Activated naive CD8-positive, alpha-beta T cell treated with anti-CD3 and anti-CD28 coated beads, Interleukin-2, amount 50 U/mL, for 24 hours (primary cell): ENCODE data around the gene SORCS2.
"Not testable (repeated sequence)": the region's sequence is repeated elsewhere in the genome, so short reads cannot be mapped to it uniquely, and the experiment has no call there.

Source experiments
- ATAC-seq: fragments of 150-1000 bp; cut with Tn5 transposase; one replicate; pipeline ENCODE4 v1.10.0; 2021
- DNase-seq: peaks from one replicate; pipeline ENCODE4 v3.0.0; 2021
- H3K27ac Mint-ChIP-seq: one replicate; pipeline ENCODE4 v1.8.0; 2021; ENCODE audit warnings: mild to moderate bottlenecking, mixed read lengths
- H3K27me3 Mint-ChIP-seq: one replicate; pipeline ENCODE4 v1.8.0; 2021; ENCODE audit warnings: mixed read lengths
- H3K36me3 Mint-ChIP-seq: one replicate; pipeline ENCODE4 v1.8.0; 2021; ENCODE audit warnings: low read depth, mixed read lengths
- H3K4me1 Mint-ChIP-seq: one replicate; pipeline ENCODE4 v1.8.0; 2021; ENCODE audit warnings: mixed read lengths
- H3K4me3 Mint-ChIP-seq: one replicate; pipeline ENCODE4 v1.8.0; 2021; ENCODE audit warnings: mild to moderate bottlenecking, moderate library complexity, mixed read lengths
- H3K9me3 Mint-ChIP-seq: one replicate; pipeline ENCODE4 v1.8.0; 2021; ENCODE audit warnings: mixed read lengths

The SORCS2 gene

DNA sequence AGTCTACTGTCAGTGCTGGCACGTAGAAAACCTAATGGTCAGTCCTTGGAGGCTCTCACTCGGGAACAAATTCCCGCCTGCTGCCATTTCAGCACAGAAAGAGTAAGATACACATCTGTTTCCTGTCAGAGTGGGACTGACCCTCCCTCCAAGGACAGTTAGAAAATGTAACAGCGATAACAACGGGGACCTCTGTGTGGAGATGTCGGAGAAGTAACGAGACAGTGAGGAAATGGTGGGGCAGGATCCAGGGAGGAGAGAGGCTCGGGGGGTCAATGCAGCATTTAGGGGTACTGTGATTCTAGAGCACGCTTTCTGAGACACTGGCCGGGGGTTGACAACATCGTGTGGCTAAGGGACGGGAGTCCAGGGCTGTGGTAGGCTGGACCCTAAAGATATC, 36.0 kb upstream of the SORCS2 start:
- no peak for ATAC-seq
- no peak for DNase-seq
- H3K4me3 Mint-ChIP-seq = no peak overlapping the region

DNA sequence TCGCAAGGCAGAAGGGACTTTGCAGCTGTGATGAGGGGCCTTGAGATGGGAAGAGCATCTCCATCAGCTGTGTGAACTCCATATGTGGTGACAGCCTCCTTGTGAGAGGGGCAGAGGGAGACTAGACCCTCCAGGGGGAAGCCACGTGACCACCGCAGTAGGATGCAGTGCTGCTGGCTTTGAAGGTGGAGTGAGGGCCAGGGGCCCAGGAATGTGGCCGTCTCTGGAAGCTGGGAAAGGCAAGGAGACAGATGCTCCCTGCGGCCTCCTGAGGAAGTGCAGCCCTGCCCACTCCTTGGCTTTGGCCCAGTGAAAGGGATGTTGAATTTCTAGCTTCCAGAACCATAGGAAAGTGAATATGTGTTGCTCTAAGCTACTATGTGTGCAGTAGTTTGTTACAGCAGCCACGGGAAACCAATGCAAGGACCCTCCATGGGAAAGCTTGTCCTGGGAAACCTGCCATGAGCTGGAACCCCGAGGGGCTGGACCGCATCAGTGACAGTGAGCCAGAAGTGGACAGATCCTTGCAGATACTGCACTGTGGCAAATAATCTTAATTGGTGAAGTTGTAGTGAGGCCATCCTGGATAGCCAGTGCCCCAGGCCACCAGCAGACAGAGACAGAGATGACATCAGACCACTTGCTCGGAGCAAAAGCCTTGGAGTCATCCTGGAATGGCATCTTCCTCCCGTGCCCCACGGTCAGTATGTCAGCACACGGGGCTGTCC, 35.4 kb upstream of the SORCS2 start:
- ATAC-seq (no peak), DNase-seq (no peak)
- Mint-ChIP-seq H3K4me3 (no peak overlapping the region), H3K4me1 (no peaks in the 10 kb centered on the region), H3K36me3 (no peaks in the 10 kb centered on the region), H3K27ac (no peak overlapping the region), H3K27me3 (peaks cover 17% of the 10 kb centered on the region), H3K9me3 (no peaks in the 10 kb centered on the region)

More for the DNA sequence above, 36.0 kb upstream of the SORCS2 start:
- Mint-ChIP-seq H3K36me3 (no peaks in the 10 kb centered on the region), H3K4me1 (no peaks in the 10 kb centered on the region), H3K9me3 (no peaks in the 10 kb centered on the region), H3K27me3 (peaks cover 17% of the 10 kb centered on the region), H3K27ac (no peak overlapping the region)

DNA sequence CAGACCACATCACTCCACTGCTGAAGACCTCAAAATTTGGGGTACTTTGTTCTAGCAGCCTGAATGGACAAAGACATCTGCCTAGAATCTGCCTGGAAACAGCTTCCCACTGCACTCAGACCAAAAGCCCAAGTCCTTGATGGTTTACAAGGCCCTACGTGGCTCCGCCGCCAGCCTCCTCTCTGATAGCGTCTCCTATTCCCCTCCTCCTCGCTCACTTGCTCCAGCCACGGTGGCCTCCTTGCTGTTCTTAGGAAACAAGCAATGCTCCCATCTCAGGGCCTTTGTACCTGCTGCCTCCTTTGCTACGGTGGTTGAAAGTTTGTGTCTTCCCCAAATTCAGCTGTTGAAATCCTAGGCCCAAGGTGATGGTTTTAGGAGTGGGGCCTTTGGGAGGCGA, 34.7 kb upstream of the SORCS2 start:
- Mint-ChIP-seq H3K4me3 (no peak overlapping the region), H3K36me3 (no peaks in the 10 kb centered on the region), H3K27ac (no peak overlapping the region), H3K9me3 (no peaks in the 10 kb centered on the region), H3K27me3 (peaks cover 17% of the 10 kb centered on the region), H3K4me1 (no peaks in the 10 kb centered on the region)
- DNase-seq (no peak), ATAC-seq (no peak)

DNA sequence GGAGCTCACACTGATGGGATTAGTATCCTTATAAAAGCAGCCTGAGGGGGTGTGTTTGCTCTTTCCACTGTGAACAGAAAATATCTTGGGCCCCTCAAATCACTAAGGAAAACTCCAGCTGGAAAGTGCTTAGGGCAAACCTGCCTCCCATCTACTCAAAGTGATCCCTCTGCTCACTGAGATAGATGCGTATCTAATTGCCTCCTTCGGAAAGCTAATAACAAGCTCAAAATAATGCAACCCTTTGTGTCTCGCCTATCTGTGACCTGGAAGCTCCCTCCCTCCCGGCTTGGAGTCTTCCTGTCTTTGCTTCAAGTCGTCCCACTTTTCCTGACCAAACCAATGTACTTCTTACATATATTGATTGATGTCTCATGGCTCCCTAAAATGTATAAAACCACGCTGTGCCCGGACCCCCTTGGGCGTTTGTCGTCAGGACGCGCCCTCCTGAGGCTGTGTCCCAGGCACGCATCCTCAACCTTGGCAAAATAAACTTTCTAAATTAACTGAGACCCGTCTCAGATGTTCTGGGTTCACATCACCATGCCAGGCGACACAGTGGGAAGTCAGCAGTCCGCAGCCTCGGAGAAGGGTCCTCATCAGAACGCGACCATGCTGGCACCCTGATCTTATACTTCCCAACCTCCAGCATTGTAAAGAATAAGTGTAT, 34.1 kb upstream of the SORCS2 start:
- Mint-ChIP-seq H3K27me3 (peaks cover 17% of the 10 kb centered on the region), H3K4me3 (no peak overlapping the region), H3K9me3 (no peaks in the 10 kb centered on the region), H3K27ac (no peak overlapping the region), H3K36me3 (no peaks in the 10 kb centered on the region), H3K4me1 (no peaks in the 10 kb centered on the region)
- ATAC-seq (no peak), DNase-seq (no peak)

DNA sequence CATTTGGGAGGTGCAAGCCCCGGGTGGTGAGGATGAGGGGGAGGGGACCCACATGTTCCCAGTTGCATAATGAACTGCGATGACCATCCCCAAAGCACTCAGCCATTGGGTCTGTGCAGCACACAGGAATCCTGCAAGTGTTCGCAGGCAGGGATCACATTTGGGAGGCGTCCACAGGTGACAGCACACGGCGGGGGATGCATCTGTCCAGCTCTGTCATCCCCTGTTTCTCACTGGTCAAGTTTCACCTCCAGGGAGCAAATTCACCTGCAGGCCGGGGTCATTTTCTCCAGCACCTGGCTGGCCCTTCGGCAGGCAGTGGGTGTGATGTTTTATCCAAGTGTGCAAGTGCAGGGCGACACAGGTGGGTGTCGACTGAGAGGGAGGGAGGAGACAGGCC, 33.3 kb upstream of the SORCS2 start:
- DNase-seq (no peak), ATAC-seq (no peak)

DNA sequence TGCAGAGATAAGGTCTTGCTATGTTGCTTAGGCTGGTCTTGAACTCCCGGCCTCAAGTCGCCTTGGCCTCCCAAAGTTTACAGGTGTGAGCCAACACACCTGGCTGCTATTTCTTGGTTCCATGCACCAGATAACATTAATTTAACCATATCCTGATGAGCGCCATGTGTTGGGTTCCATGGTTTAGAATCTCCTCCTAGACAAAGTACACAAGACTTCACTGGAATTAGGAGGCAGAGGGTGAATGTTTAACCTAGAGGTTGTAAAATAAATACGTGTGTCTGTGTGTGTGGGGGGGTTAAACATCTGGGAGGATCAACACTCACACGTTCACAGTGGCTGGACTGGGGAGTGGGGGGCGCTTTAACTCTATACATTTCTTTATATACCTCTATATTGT, 32.4 kb upstream of the SORCS2 start:
- DNase-seq (no peak), ATAC-seq (no peak)
- H3K9me3 Mint-ChIP-seq = no peaks in the 10 kb centered on the region

More for the DNA sequence above, 33.3 kb upstream of the SORCS2 start:
- Mint-ChIP-seq H3K27ac (no peak overlapping the region), H3K9me3 (no peaks in the 10 kb centered on the region), H3K4me3 (no peak overlapping the region), H3K36me3 (no peaks in the 10 kb centered on the region), H3K4me1 (no peaks in the 10 kb centered on the region), H3K27me3 (peaks cover 17% of the 10 kb centered on the region)

DNA sequence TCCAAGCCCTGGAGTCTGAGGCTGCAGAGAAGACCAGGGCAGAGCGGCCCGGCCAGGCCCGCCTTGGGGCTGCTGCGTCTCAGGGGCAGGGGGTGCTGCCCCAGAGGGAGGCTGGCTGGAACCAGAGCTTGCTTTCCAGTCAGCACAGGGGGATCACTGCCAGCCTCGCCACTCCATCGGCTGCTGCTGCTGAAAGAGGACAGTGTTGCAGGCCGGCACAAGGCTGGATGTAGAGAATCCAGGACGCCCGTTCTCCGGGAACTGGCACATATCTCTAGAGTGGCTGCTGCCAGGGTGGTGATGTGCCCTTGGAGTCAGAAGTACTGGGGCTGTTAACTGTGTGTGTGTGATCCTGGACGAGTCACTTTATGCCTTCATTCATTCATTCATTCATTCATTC, 31.9 kb upstream of the SORCS2 start:
- Mint-ChIP-seq H3K9me3 (no peaks in the 10 kb centered on the region), H3K27ac (no peak overlapping the region)

More for the DNA sequence above, 32.4 kb upstream of the SORCS2 start:
- H3K36me3 Mint-ChIP-seq = no peaks in the 10 kb centered on the region
- no peaks in the 10 kb centered on the region for H3K4me1 Mint-ChIP-seq
- no peak overlapping the region for H3K4me3 Mint-ChIP-seq
- no peak overlapping the region for H3K27ac Mint-ChIP-seq
- peaks cover 14% of the 10 kb centered on the region for H3K27me3 Mint-ChIP-seq

DNA sequence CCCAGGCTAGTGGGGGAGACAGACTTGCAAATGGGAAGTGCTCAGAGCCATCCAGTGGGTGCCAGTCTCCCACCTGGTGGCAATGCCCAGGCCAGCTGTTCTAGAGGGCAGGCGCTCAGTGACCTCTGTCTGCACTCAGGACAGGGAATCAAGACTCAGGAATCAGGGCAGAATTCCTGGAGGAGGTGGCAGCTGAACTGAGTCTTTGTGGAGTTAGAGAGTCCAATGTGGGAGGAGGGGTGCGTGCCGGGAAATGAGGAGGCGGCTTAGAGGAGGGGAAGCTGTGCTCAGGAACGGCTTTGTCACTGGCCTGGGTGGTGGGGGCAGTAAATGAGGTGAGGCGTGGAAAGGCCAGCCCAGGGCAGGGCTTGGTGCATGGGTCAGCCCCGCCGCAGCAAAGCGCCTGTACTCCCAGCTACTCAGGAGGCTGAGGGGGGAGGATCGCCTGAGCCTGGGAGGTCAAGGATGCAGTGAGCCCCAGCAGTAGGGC, 31.3 kb upstream of the SORCS2 start:
- peaks cover 8% of the 10 kb centered on the region for H3K27me3 Mint-ChIP-seq
- H3K9me3 Mint-ChIP-seq = no peaks in the 10 kb centered on the region
- ATAC-seq = no peak

More for the DNA sequence above, 31.9 kb upstream of the SORCS2 start:
- DNase-seq (no peak), ATAC-seq (no peak)
- H3K4me3 Mint-ChIP-seq = no peak overlapping the region
- H3K27me3 Mint-ChIP-seq = peaks cover 10% of the 10 kb centered on the region
- H3K36me3 Mint-ChIP-seq = no peaks in the 10 kb centered on the region
- H3K4me1 Mint-ChIP-seq = no peaks in the 10 kb centered on the region

DNA sequence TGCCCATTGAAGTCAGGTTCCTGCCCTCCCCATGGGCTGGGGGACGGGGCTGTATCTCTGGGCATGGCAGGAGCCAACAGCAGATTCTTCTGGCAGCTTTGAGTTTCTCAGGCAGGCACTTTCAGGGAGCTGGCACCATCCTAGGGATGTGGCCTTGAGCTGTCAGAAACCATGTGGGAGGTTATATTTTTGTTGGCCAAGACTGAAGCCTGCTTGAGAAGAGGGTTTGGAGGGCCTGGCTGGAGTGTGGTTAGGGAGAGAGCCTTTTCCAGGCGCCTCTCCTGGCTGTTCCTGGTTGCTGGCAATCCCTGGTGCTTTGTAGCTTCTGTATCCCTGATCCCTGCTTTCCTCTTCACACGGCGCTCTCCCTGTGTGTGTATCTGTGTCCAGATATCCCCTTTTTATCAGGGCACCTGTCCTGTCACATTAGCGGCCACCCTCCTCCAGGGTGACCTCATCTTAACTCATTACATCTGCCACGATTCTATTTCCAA, 30.6 kb upstream of the SORCS2 start:
- Mint-ChIP-seq H3K4me3 (no peak overlapping the region), H3K27ac (no peak overlapping the region), H3K9me3 (no peaks in the 10 kb centered on the region), H3K4me1 (no peaks in the 10 kb centered on the region), H3K36me3 (no peaks in the 10 kb centered on the region), H3K27me3 (peaks cover 3% of the 10 kb centered on the region)
- no peak for ATAC-seq
- no peak for DNase-seq

More for the DNA sequence above, 31.3 kb upstream of the SORCS2 start:
- Mint-ChIP-seq H3K4me1 (no peaks in the 10 kb centered on the region), H3K4me3 (no peak overlapping the region), H3K27ac (no peak overlapping the region), H3K36me3 (no peaks in the 10 kb centered on the region)
- no peak for DNase-seq

DNA sequence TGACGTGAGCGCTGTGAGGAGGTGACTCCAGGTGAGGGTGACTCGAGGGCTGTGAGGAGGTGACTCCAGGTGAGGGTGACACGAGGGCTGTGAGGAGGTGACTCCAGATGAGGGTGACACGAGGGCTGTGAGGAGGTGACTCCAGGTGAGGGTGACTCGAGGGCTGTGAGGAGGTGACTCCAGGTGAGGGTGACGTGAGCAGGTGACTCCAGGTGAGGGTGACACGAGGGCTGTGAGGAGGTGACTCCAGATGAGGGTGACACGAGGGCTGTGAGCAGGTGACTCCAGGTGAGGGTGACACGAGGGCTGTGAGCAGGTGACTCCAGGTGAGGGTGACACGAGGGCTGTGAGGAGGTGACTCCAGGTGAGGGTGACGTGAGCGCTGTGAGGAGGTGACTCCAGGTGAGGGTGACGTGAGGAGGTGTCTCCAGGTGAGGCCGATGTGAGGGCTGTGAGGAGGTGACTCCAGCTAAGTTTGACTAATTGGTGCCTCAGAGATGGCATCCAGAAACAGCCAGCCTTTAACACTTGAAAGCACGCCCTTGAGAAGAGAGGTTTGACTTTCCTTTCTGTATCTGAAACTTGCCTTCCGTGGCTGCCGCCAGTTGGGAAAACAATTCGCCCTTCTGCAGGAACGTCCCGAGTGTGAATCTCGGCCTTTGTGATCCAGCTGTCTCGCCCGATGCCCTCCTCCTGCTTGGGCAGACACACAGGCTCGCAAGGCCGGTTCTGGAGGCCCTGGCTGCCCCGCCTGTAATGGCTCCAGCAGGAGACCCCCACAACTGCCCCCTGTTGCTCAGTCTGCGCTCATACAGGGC, 27.1 kb upstream of the SORCS2 start:
- ATAC-seq, H3K36me3 Mint-ChIP-seq, DNase-seq, H3K4me3 Mint-ChIP-seq, H3K9me3 Mint-ChIP-seq, H3K27ac Mint-ChIP-seq, H3K4me1 Mint-ChIP-seq, H3K27me3 Mint-ChIP-seq: not testable (repeated sequence)

DNA sequence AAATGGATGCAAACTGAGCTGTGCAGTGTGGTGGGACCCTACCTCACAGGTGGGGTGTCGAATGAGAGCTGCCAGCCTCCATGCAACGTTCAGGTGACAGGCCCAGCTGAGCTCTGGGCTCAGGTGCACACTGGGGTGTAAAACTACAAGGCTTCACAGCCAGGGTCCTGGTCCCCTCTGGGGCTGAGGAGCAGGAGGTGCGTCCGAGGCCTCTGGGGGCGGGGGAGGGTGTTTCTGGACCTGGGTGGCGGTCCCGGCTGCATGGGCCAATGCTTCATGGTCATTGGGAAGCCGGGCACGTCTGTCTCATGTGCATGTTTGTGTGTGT, 26.5 kb upstream of the SORCS2 start:
- Mint-ChIP-seq H3K27ac (no peak overlapping the region), H3K36me3 (no peaks in the 10 kb centered on the region), H3K4me1 (peaks cover 6% of the 10 kb centered on the region), H3K9me3 (no peaks in the 10 kb centered on the region), H3K4me3 (no peak overlapping the region), H3K27me3 (peaks cover 3% of the 10 kb centered on the region)
- ATAC-seq (no peak), DNase-seq (no peak)

DNA sequence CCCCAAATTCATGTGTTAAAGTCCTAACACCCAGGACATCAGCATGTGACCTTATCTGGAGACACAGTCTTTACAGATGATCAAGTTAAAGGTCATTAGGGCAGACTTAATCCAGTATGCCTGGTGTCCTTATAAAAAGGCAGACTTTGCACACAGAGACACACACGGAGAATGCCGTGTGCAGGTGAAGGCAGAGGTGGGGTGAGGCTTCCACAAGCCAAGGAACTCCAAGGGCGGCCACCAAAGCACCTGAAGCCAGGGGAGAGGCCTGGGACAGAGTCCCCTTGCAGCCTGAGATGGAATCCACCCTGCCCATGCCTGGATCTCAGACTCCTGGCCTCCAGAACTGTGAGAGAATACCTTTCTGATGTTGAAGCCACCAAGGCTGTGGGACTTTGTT, 26.1 kb upstream of the SORCS2 start:
- Mint-ChIP-seq H3K4me3 (no peak overlapping the region), H3K36me3 (no peaks in the 10 kb centered on the region), H3K27ac (no peak overlapping the region), H3K9me3 (no peaks in the 10 kb centered on the region), H3K27me3 (peaks cover 3% of the 10 kb centered on the region), H3K4me1 (peaks cover 6% of the 10 kb centered on the region)
- no peak for ATAC-seq
- no peak for DNase-seq

DNA sequence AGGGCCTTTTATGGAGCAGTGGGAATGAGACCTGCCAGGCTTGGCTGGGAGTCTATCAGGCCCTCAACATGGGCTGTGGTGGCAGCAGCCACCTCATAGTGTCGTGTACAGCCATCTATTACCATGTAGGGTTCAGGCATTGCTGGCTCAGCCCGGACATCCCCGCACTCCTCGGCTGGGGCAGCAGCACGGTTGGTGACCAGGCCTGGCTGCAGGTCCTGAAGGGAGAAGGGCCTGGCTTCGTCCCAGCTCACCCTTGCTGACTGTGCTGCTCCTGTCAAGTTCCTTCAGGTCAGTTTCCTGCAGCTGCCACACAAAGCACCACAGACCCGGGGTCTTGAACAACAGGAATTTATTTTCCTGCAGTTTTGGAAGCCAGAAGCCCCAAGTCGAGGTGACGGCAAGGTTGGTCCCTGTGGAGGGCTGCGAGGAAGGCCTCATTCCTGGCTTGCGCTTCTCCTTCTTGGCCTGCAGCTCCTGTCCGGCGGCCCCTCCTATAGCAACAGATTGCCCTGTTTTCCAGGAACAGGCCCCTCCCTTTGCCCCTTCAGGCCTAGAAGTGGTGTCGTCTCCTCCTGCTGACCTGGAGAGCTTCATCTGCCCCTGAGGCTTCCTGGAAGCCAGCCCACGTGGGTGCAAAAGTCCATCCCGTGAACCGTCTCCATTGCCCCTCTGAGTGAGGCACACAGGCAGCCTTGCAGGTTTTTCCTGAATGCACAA, 25.2 kb upstream of the SORCS2 start:
- Mint-ChIP-seq H3K9me3 (no peaks in the 10 kb centered on the region), H3K27ac (no peak overlapping the region), H3K4me1 (peaks cover 6% of the 10 kb centered on the region), H3K4me3 (no peak overlapping the region), H3K27me3 (peaks cover 4% of the 10 kb centered on the region), H3K36me3 (no peaks in the 10 kb centered on the region)
- no peak for DNase-seq
- ATAC-seq = no peak

DNA sequence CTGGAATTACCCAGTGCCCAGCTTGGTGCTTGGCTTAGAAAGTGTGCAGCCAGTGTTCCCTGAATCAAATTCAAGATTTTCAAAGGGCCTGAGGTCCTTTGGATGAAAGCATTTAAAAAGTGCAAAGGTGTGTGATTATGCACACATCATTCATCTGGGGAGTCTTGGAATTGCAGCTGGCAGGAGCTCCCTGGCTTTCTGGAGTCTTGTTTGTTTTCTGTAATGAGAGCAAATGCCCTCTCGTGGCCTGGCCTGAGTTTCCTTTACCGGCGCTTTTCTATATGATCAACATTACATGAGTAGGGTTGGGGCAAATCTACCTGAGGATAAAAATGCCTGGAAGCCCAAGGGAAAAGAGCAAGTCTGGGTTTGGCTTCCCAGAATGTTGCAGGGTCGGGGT, 24.6 kb upstream of the SORCS2 start:
- no peak overlapping the region for H3K4me3 Mint-ChIP-seq
- no peaks in the 10 kb centered on the region for H3K36me3 Mint-ChIP-seq
- no peak overlapping the region for H3K27ac Mint-ChIP-seq
- ATAC-seq = no peak
- H3K27me3 Mint-ChIP-seq = peaks cover 4% of the 10 kb centered on the region
- DNase-seq = no peak
- peaks cover 6% of the 10 kb centered on the region for H3K4me1 Mint-ChIP-seq
- H3K9me3 Mint-ChIP-seq = no peaks in the 10 kb centered on the region
